Ovary (tissue), 3 donors: ENCODE data around the gene TRIM66.

Experiments used
- POLR2A ChIP-seq: fragments of 450-650 bp; IDR thresholded peaks from one replicate; pipeline ENCODE4 v1.6.1; 2017; ENCODE audit warnings: antibody characterized with exemption, mild to moderate bottlenecking, moderate library complexity
- TF ChIP-seq, protein P1 (sequence below), 3 donors: fragments of 450-650 bp in 2 of 3; fragments of 200-600 bp in 1 of 3; IDR thresholded peaks; one replicate each; pipeline versions ENCODE4 v1.5.1 to v1.8.0; 2016 to 2022; ENCODE audit warnings: antibody characterized with exemption in 3 of 3, mild to moderate bottlenecking in 1 of 3
- donor health status: DM: no; HTN: no; CAD: no.

GRCh38 chr11:8642196-8642841 lies 40.1 kb downstream of the TRIM66 start:
- TF ChIP-seq, protein P1, sequence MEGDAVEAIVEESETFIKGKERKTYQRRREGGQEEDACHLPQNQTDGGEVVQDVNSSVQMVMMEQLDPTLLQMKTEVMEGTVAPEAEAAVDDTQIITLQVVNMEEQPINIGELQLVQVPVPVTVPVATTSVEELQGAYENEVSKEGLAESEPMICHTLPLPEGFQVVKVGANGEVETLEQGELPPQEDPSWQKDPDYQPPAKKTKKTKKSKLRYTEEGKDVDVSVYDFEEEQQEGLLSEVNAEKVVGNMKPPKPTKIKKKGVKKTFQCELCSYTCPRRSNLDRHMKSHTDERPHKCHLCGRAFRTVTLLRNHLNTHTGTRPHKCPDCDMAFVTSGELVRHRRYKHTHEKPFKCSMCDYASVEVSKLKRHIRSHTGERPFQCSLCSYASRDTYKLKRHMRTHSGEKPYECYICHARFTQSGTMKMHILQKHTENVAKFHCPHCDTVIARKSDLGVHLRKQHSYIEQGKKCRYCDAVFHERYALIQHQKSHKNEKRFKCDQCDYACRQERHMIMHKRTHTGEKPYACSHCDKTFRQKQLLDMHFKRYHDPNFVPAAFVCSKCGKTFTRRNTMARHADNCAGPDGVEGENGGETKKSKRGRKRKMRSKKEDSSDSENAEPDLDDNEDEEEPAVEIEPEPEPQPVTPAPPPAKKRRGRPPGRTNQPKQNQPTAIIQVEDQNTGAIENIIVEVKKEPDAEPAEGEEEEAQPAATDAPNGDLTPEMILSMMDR (IDR thresholded peaks at IDR 0.05): no peak
- TF ChIP-seq POLR2A: no peak
